SK-N-SH (cell line): ENCODE data around the gene FAM184B. TPM values are rescaled to one million over a fixed set of nuclear protein-coding genes. Genes with fewer than 3 reads are reported as not detected.
A peak's percentile ranks its signal among the peaks of the same experiment; 100 is the strongest.

Source experiments
- CTCF ChIA-PET: fragments of 300-600, 350-600 bp; formaldehyde crosslinking; extraction: SDS; loops from one replicate; lab custom pipeline; 2021; lab: Yijun Ruan, JAX
- POLR2A ChIA-PET: fragments of 350-600 bp; sonication (Branson Sonifier 250); formaldehyde crosslinking; extraction: SDS; loops from one replicate; lab custom pipeline; 2020; ENCODE audit warnings: antibody characterized with exemption, inconsistent platforms; lab: Yijun Ruan, JAX
- DNase-seq: peaks from one replicate; pipeline ENCODE4 v3.0.0; 2012
- H2AFZ ChIP-seq: fragments of 200-600 bp; sonication (generic); 2 replicates; pipeline ENCODE4 v1.8.1; 2016; ENCODE audit warnings: antibody characterized with exemption, mild to moderate bottlenecking, low read depth
- H3F3A ChIP-seq: fragments of 200-600 bp; sonication (generic); replicated peaks from 2 replicates; pipeline ENCODE3; 2016; ENCODE audit warnings: antibody characterized with exemption, mild to moderate bottlenecking; ENCODE audit not compliant: insufficient read depth
- H3K27ac ChIP-seq, 2 experiments: fragments of 200-500 bp in 1 of 2; fragments of 200-600 bp in 1 of 2; sonication (Bioruptor generic) in 1 of 2; sonication (generic), shearing (Covaris generic) in 1 of 2; 2 replicates each; pipeline versions ENCODE4 v1.5.1 to v1.6.1; 2014 to 2016; ENCODE audit warnings: low read depth in 2 of 2, inconsistent platforms in 1 of 2, low read length in 1 of 2, mild to moderate bottlenecking in 1 of 2, mixed read lengths in 1 of 2
- H3K27me3 ChIP-seq: fragments of 200-600 bp; sonication (generic), shearing (Covaris generic); 2 replicates; pipeline ENCODE4 v1.6.1; 2016; ENCODE audit warnings: mixed run types; ENCODE audit not compliant: insufficient read depth
- H3K36me3 ChIP-seq, 2 experiments: fragments of 200-500 bp in 1 of 2; fragments of 200-600 bp in 1 of 2; sonication (Bioruptor generic) in 1 of 2; sonication (generic) in 1 of 2; replicated peaks in 1 of 2; 2 replicates each; pipeline versions ENCODE3 to v1.5.1; 2014 to 2016; ENCODE audit warnings: low read length in 1 of 2, mild to moderate bottlenecking in 1 of 2; ENCODE audit not compliant: insufficient read depth in 2 of 2, control insufficient read depth in 1 of 2
- H3K4me1 ChIP-seq, 2 experiments: fragments of 200-500 bp in 1 of 2; fragments of 200-600 bp in 1 of 2; sonication (Bioruptor generic) in 1 of 2; sonication (generic), shearing (Covaris generic) in 1 of 2; 2 replicates each; pipeline versions ENCODE4 v1.5.1 to v1.6.1; 2014 to 2016; ENCODE audit warnings: low read depth in 1 of 2, low read length in 1 of 2, mixed run types in 1 of 2; ENCODE audit not compliant: insufficient read depth in 2 of 2, control insufficient read depth in 1 of 2
- H3K4me2 ChIP-seq: fragments of 200-600 bp; sonication (generic), shearing (Covaris generic); 2 replicates; pipeline ENCODE4 v1.6.1; 2017; ENCODE audit warnings: mixed run types
- H3K4me3 ChIP-seq, 2 experiments: fragments of 200-500 bp in 1 of 2; fragments of 200-600 bp in 1 of 2; sonication (Bioruptor generic) in 1 of 2; sonication (generic), shearing (Covaris generic) in 1 of 2; 2 replicates each; pipeline versions ENCODE4 v1.5.1 to v1.8.1; 2014 to 2016; ENCODE audit warnings: low read depth in 2 of 2, inconsistent platforms in 1 of 2, low read length in 1 of 2, mild to moderate bottlenecking in 1 of 2, mixed read lengths in 1 of 2, moderate library complexity in 1 of 2
- H3K79me2 ChIP-seq: fragments of 200-600 bp; sonication (generic); 2 replicates; pipeline ENCODE4 v1.8.1; 2017; ENCODE audit warnings: mild to moderate bottlenecking; ENCODE audit not compliant: insufficient read depth
- H3K9ac ChIP-seq: fragments of 200-600 bp; sonication (generic); 2 replicates; pipeline ENCODE4 v1.6.1; 2017; ENCODE audit warnings: mixed run types
- H3K9me2 ChIP-seq: fragments of 200-600 bp; sonication (generic); 2 replicates; pipeline ENCODE4 v1.6.1; 2017; ENCODE audit warnings: mixed run types
- H3K9me3 ChIP-seq: fragments of 200-600 bp; sonication (generic); 2 replicates; pipeline ENCODE4 v1.6.1; 2017; ENCODE audit warnings: mixed run types, mild to moderate bottlenecking, moderate library complexity
- H4K20me1 ChIP-seq: fragments of 200-600 bp; sonication (generic); 2 replicates; pipeline ENCODE4 v1.6.1; 2017; ENCODE audit warnings: mild to moderate bottlenecking, mixed run types; ENCODE audit not compliant: insufficient read depth
- EP300 ChIP-seq, 2 experiments: IDR thresholded peaks; 2 replicates each; pipeline versions ENCODE4 v1.4.0 to v1.6.1; 2012; ENCODE audit warnings: borderline replicate concordance in 1 of 2, low read depth in 1 of 2, low read length in 1 of 2
- EZH2phosphoT487 ChIP-seq: fragments of 200-600 bp; sonication (generic); IDR thresholded peaks from 2 replicates; pipeline ENCODE4 v1.6.1; 2017; ENCODE audit warnings: low read depth, mixed run types, mild to moderate bottlenecking, antibody characterized with exemption, moderate library complexity, borderline replicate concordance
- GABPA ChIP-seq: IDR thresholded peaks from 2 replicates; pipeline ENCODE4 v1.4.0; 2012; ENCODE audit warnings: low read depth, mild to moderate bottlenecking
- IRF3 ChIP-seq: fragments of 150-350 bp; IDR thresholded peaks from 2 replicates; pipeline ENCODE4 v1.6.1; 2016; ENCODE audit warnings: mild to moderate bottlenecking, low read depth, low read length
- JUND ChIP-seq: IDR thresholded peaks from 2 replicates; pipeline ENCODE4 v1.4.0; 2012
- MEF2A ChIP-seq: IDR thresholded peaks from 2 replicates; pipeline ENCODE4 v1.4.0; 2012; ENCODE audit warnings: low read depth, borderline replicate concordance
- POLR2AphosphoS5 ChIP-seq: IDR thresholded peaks from 2 replicates; pipeline ENCODE4 v1.6.1; 2012; ENCODE audit warnings: low read depth, low read length
- RAD21 ChIP-seq: IDR thresholded peaks from 2 replicates; pipeline ENCODE4 v1.6.1; 2012; ENCODE audit warnings: mild to moderate bottlenecking, low read length
- RCOR1 ChIP-seq: fragments of 150-350 bp; IDR thresholded peaks from 2 replicates; pipeline ENCODE4 v1.6.1; 2017; ENCODE audit warnings: antibody characterized with exemption, low read length
- REST ChIP-seq: IDR thresholded peaks from 2 replicates; pipeline ENCODE4 v1.6.1; 2012; ENCODE audit warnings: mild to moderate bottlenecking, low read depth, low read length, moderate library complexity
- RFX5 ChIP-seq: IDR thresholded peaks from 2 replicates; pipeline ENCODE4 v1.6.1; 2012; ENCODE audit warnings: mild to moderate bottlenecking, improper control_type of control experiment, low read length
- SIN3A ChIP-seq: IDR thresholded peaks from 2 replicates; pipeline ENCODE4 v1.6.1; 2012; ENCODE audit warnings: low read depth, mild to moderate bottlenecking, low read length, moderate library complexity, borderline replicate concordance
- TCF12 ChIP-seq: IDR thresholded peaks from 2 replicates; pipeline ENCODE4 v1.4.0; 2012
- WGBS: methylation state at CpG from one replicate; pipeline ENCODE4 v1.1.6; 2017; ENCODE audit warnings: low lambda C conversion rate; 5-methylcytosine and 5-hydroxymethylcytosine counted together
- polyA plus RNA-seq, 3 experiments: library from polyadenylated mRNA; depleted of rRNA; stranded (reverse); fragments of >200 nt; gene quantifications; 2 replicates each; pipeline ENCODE4 v1.2.3, GENCODE V29; 2012
- TF ChIP-seq, protein P1 (sequence below): fragments of 150-350 bp; IDR thresholded peaks from 2 replicates; pipeline ENCODE4 v1.6.1; 2017; ENCODE audit warnings: antibody characterized with exemption, low read length, low read depth, borderline replicate concordance

The FAM184B gene
- polyA plus RNA-seq, 1 of the 3 experiments (the other 2 are of a cell fraction): not detected

DNA sequence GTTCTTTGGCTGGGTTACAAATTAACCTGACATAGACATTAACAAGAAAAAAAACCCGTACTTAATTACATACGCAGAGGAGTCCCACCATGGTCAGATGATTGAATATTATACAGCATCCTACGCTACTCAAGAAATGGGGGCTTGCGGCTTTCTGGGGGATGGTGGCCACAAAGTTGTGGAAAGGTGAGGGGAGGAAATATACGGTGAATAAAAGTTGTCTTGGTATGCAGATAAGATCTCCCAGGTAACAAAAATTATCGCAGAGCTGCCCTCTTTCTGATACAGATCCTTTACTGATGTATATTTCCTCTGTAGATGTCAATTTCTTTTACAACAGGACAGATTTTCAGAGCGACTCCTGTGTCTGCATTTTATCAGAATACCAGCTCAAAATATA, 28.2 kb upstream of the FAM184B start:
- Histone ChIP-seq H3K9ac (peak overlapping the region; percentile 97), H3K79me2 (peaks cover 97% of the 10 kb centered on the region), H3F3A (peaks cover 6% of the 10 kb centered on the region), H3K9me2 (no peaks in the 10 kb centered on the region), H3K4me3 (peak overlapping the region; percentile 89 to 98), H3K4me1 (peaks cover 4 to 22% of the 10 kb centered on the region in 2 experiments; a peak in 3 of 4 replicates), H4K20me1 (peaks cover 41% of the 10 kb centered on the region), H3K27ac (peak overlapping the region; percentile 93), H3K27me3 (no peaks in the 10 kb centered on the region), H2AFZ (no peak overlapping the region), H3K9me3 (no peaks in the 10 kb centered on the region), H3K36me3 (peaks cover 20 to 23% of the 10 kb centered on the region in 2 experiments), H3K4me2 (peak overlapping the region; percentile 86)
- WGBS: 5% methylated on average over 7 of the region's 7 CpGs
- CTCF ChIA-PET: interaction anchor here (1.1 to 4.8 kb wide), 13 partner anchors 12 to 293 kb away, joined by 3 to 44 read pairs (median 3); partner anchors contain the start of gene MED28
- DNase-seq: no peak
- no peak for TF ChIP-seq POLR2AphosphoS5
- TF ChIP-seq EP300 (IDR thresholded peaks at IDR 0.05; ENCODE audit: borderline replicate concordance in 1 of 2, low read depth in 1 of 2, low read length in 1 of 2): no peak
- no peak for TF ChIP-seq EZH2phosphoT487
- TF ChIP-seq IRF3: no peak
- TF ChIP-seq, protein P1, sequence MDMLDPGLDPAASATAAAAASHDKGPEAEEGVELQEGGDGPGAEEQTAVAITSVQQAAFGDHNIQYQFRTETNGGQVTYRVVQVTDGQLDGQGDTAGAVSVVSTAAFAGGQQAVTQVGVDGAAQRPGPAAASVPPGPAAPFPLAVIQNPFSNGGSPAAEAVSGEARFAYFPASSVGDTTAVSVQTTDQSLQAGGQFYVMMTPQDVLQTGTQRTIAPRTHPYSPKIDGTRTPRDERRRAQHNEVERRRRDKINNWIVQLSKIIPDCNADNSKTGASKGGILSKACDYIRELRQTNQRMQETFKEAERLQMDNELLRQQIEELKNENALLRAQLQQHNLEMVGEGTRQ: no peak
- no peak for TF ChIP-seq GABPA
- no peak for TF ChIP-seq JUND
- TF ChIP-seq TCF12: no peak
- TF ChIP-seq SIN3A: no peak
- no peak for TF ChIP-seq RAD21
- TF ChIP-seq RCOR1: no peak
- no peak for TF ChIP-seq RFX5
- TF ChIP-seq REST: no peak
- TF ChIP-seq MEF2A: no peak
- POLR2A ChIA-PET: interaction anchor here (0.6 to 0.7 kb wide), 2 partner anchors 173 to 232 kb away, joined by 3 read pairs; no protein-coding TSS in a partner anchor
